Measurements from ENCODE around the gene PAX8. TPM values are rescaled to one million over a fixed set of nuclear protein-coding genes. Genes with fewer than 3 reads are reported as not detected.

The PAX8 gene
- total RNA-seq, 1 experiment from 2014 or later, result 2.4 TPM

DNA sequence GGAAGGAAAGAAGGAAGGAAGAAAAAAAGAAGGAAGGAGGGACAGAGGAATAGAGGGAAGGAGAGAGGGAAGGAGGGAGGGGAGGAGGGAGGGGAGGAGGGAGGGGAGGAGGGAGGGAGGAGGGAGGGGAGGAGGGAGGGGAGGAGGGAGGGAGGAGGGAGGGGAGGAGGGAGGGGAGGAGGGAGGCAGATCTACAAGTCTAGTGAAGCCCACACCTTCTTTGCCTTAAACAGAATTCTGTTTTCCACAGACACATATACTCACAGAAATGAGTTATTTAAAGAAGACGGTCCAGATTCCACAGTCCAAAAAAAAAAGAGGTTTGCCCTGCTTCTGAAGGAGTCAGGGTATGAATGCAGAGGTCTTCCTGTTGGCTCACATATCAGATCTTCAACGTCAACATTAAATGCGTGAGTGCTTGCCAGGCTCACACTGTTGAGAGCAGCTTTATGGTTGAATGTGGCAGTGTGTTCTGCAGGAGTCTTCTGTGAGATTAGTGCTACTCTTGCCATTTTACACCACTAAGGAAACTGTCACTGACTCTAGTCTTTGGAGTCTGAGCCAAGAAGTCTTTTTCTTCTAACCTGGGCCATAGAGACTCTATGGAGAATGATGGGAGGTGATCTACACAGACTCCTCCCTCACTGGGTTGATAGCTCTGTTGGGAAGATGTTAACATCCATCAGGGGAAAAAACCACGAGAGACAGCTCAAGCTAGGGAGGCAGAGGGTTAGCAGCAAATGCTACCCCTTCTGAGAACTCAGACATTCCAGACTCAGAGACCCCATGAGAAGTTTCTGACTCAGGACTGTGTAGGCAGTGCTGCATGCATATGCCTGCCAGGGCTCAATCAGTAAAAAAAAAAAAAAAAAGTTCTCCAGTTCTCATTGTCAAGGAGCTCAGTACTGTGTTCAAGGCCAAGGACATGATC, 23.3 kb downstream of the PAX8 start:
- no TSS peak for BruUV-seq (replicated peaks)
- Mint-ChIP-seq H3K27ac (ENCODE audit: low read depth, unreplicated experiment) (no peak overlapping the region), H3K36me3 (ENCODE audit: insufficient read depth, unreplicated experiment) (no peaks in the 10 kb centered on the region), H3K4me3 (ENCODE audit: unreplicated experiment) (no peak overlapping the region), H3K9me3 (ENCODE audit: unreplicated experiment) (peaks cover 5% of the 10 kb centered on the region), H3K4me1 (ENCODE audit: insufficient read depth, unreplicated experiment) (peaks cover 9% of the 10 kb centered on the region), H3K27me3 (ENCODE audit: insufficient read depth, unreplicated experiment) (no peaks in the 10 kb centered on the region)
- no peak for TF ChIP-seq CTCF (IDR thresholded peaks at IDR 0.05; ENCODE audit: unreplicated experiment)
- ChIA-PET POLR2A (no interaction called here), CTCF (interaction anchor here (0.6 to 25.7 kb wide), 15 partner anchors 10 to 945 kb away, joined by 3 to 505 read pairs (median 3); no protein-coding TSS in a partner anchor)
- intact Hi-C loops (cut with micrococcal nuclease), result no loop called here
- DNase-seq (ENCODE audit: unreplicated experiment), result no peak

- Mint-ChIP-seq H3K36me3 (ENCODE audit: insufficient read depth, unreplicated experiment) (no peaks in the 10 kb centered on the region), H3K27ac (ENCODE audit: low read depth, unreplicated experiment) (peak overlapping the region; percentile 5), H3K9me3 (ENCODE audit: unreplicated experiment) (peaks cover 5% of the 10 kb centered on the region), H3K4me3 (ENCODE audit: unreplicated experiment) (no peak overlapping the region), H3K27me3 (ENCODE audit: insufficient read depth, unreplicated experiment) (no peaks in the 10 kb centered on the region), H3K4me1 (ENCODE audit: insufficient read depth, unreplicated experiment) (peaks cover 9% of the 10 kb centered on the region)
- TF ChIP-seq CTCF (IDR thresholded peaks at IDR 0.05; ENCODE audit: unreplicated experiment), result no peak
- no peak for DNase-seq (ENCODE audit: unreplicated experiment)
- ChIA-PET POLR2A (no interaction called here), CTCF (interaction anchor here (0.8 to 25.7 kb wide), 4 partner anchors 38 to 137 kb away, joined by 3 to 505 read pairs (median 73); no protein-coding TSS in a partner anchor)
- intact Hi-C loops (cut with micrococcal nuclease), result no loop called here
- no TSS peak for BruUV-seq (replicated peaks)
These were observed 25.3 kb downstream of the PAX8 start for GRCh38 chr2:113253453-113253852.

GRCh38 chr2:113252047-113252590, 26.6 kb downstream of the PAX8 start:
- TF ChIP-seq CTCF (IDR thresholded peaks at IDR 0.05; ENCODE audit: unreplicated experiment), result no peak
- H3K36me3 Mint-ChIP-seq (ENCODE audit: insufficient read depth, unreplicated experiment), result no peaks in the 10 kb centered on the region
- no peak overlapping the region for H3K4me3 Mint-ChIP-seq (ENCODE audit: unreplicated experiment)
- no peak overlapping the region for H3K27ac Mint-ChIP-seq (ENCODE audit: low read depth, unreplicated experiment)
- peaks cover 5% of the 10 kb centered on the region for H3K9me3 Mint-ChIP-seq (ENCODE audit: unreplicated experiment)
- no peaks in the 10 kb centered on the region for H3K27me3 Mint-ChIP-seq (ENCODE audit: insufficient read depth, unreplicated experiment)
- BruUV-seq (replicated peaks), result no TSS peak
- no peak for DNase-seq (ENCODE audit: unreplicated experiment)
- intact Hi-C loops (cut with micrococcal nuclease), result no loop called here
- ChIA-PET CTCF (interaction anchor here (0.6 to 25.7 kb wide), 6 partner anchors 47 to 667 kb away, joined by 3 to 505 read pairs (median 6); no protein-coding TSS in a partner anchor), POLR2A (no interaction called here)
- H3K4me1 Mint-ChIP-seq (ENCODE audit: insufficient read depth, unreplicated experiment), result peaks cover 9% of the 10 kb centered on the region

GRCh38 chr2:113251118-113251517, 27.6 kb downstream of the PAX8 start:
- BruUV-seq (replicated peaks), result no TSS peak
- CTCF ChIA-PET, result interaction anchor here (0.6 to 25.7 kb wide), 6 partner anchors 19 to 322 kb away, joined by 3 to 505 read pairs (median 8); no protein-coding TSS in a partner anchor
- Mint-ChIP-seq H3K4me3 (ENCODE audit: unreplicated experiment) (no peak overlapping the region), H3K4me1 (ENCODE audit: insufficient read depth, unreplicated experiment) (peaks cover 9% of the 10 kb centered on the region), H3K9me3 (ENCODE audit: unreplicated experiment) (peaks cover 5% of the 10 kb centered on the region), H3K27me3 (ENCODE audit: insufficient read depth, unreplicated experiment) (no peaks in the 10 kb centered on the region), H3K27ac (ENCODE audit: low read depth, unreplicated experiment) (no peak overlapping the region), H3K36me3 (ENCODE audit: insufficient read depth, unreplicated experiment) (no peaks in the 10 kb centered on the region)
- no peak for TF ChIP-seq CTCF (IDR thresholded peaks at IDR 0.05; ENCODE audit: unreplicated experiment)
- POLR2A ChIA-PET, result interaction anchor here (0.7 kb wide), 1 partner anchor 10 kb away, joined by 3 read pairs; no protein-coding TSS in a partner anchor
- intact Hi-C loops (cut with micrococcal nuclease), result no loop called here
- peak; percentile 2 for DNase-seq (ENCODE audit: unreplicated experiment)
